ENCODE results near the gene KLHDC4. TPM values are rescaled to one million over a fixed set of nuclear protein-coding genes. Genes with fewer than 3 reads are reported as not detected.

Gene KLHDC4
- total and polyA plus RNA-seq, 2 of the 4 experiments (the other 2 are of a cell fraction): 13.6 to 19.0 TPM

DNA sequence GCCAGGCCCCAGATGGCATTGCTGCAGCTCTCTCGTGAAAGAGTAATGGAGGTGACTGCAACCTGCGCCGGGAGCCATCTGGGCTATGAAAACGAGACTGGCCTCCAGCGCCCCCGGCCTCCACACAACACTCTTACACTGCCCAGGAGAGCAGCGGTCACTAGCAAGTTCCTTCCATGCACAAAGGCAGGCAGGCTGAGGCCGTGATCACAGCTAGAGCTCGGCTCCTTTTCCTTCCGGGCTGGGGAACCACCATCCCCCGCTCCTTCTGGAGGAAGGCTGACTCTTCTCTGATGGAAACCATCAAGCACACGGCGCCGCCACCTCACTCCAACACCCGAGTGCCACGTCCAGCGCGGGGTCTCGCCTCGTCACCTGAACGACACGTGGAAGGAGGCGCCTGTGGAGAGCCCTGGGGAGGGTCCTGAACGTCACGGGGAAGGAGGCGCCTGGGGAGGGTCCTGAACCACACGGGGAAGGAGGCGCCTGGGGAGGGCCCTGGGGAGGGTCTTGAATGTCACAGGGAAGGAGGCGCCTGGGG, 61.9 kb downstream of the KLHDC4 start:
- dilution Hi-C loops (cut with HindIII; ENCODE audit: low sequenced_read_pairs, unreplicated experiment): no loop called here

More for the DNA sequence above, 61.9 kb downstream of the KLHDC4 start:
- no peak overlapping the region for H3K18ac ChIP-seq (ENCODE audit: low read depth, low read length)
- ChIA-PET POLR2A (ENCODE audit: unreplicated experiment) (no interaction called here), CTCF (no interaction called here)
- no peak for ATAC-seq (ENCODE audit: low read depth)
- H3K27me3 ChIP-seq (ENCODE audit: control insufficient read depth, insufficient read depth, low read length): no peaks in the 10 kb centered on the region
- no peak for TF ChIP-seq MXI1 (IDR thresholded peaks at IDR 0.05; ENCODE audit: borderline replicate concordance, low read depth, low read length)
- no peak for TF ChIP-seq RCOR1 (IDR thresholded peaks at IDR 0.05; ENCODE audit: insufficient replicate concordance, low read length)
- TF ChIP-seq SMC3 (IDR thresholded peaks at IDR 0.05; ENCODE audit: low read depth, low read length): no peak
- no peak for TF ChIP-seq RAD21 (IDR thresholded peaks at IDR 0.05; ENCODE audit: low read length)
- no peak for TF ChIP-seq NFE2L2 (IDR thresholded peaks at IDR 0.05; ENCODE audit: low read depth, low read length)
- no peak for TF ChIP-seq FOS (IDR thresholded peaks at IDR 0.05; ENCODE audit: low read depth, low read length)
- no peak for TF ChIP-seq POLR2A (IDR thresholded peaks at IDR 0.05; ENCODE audit: low read depth, low read length)
- TF ChIP-seq CEBPB (IDR thresholded peaks at IDR 0.05; ENCODE audit: low read depth, low read length): no peak
- no peak for TF ChIP-seq MAZ (IDR thresholded peaks at IDR 0.05; ENCODE audit: borderline replicate concordance, low read depth, low read length)
- TF ChIP-seq, protein P1, sequence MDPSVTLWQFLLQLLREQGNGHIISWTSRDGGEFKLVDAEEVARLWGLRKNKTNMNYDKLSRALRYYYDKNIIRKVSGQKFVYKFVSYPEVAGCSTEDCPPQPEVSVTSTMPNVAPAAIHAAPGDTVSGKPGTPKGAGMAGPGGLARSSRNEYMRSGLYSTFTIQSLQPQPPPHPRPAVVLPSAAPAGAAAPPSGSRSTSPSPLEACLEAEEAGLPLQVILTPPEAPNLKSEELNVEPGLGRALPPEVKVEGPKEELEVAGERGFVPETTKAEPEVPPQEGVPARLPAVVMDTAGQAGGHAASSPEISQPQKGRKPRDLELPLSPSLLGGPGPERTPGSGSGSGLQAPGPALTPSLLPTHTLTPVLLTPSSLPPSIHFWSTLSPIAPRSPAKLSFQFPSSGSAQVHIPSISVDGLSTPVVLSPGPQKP (IDR thresholded peaks at IDR 0.05; ENCODE audit: borderline replicate concordance, low read depth, low read length): no peak
- no peak for TF ChIP-seq USF2 (IDR thresholded peaks at IDR 0.05; ENCODE audit: low read depth, low read length)
- TF ChIP-seq RFX5 (IDR thresholded peaks at IDR 0.05; ENCODE audit: low read depth, low read length): no peak
- no peak for TF ChIP-seq BHLHE40 (IDR thresholded peaks at IDR 0.05; ENCODE audit: low read depth, low read length)
- no peak for TF ChIP-seq CHD1 (IDR thresholded peaks at IDR 0.05; ENCODE audit: low read depth, low read length)
- TF ChIP-seq, protein P2, sequence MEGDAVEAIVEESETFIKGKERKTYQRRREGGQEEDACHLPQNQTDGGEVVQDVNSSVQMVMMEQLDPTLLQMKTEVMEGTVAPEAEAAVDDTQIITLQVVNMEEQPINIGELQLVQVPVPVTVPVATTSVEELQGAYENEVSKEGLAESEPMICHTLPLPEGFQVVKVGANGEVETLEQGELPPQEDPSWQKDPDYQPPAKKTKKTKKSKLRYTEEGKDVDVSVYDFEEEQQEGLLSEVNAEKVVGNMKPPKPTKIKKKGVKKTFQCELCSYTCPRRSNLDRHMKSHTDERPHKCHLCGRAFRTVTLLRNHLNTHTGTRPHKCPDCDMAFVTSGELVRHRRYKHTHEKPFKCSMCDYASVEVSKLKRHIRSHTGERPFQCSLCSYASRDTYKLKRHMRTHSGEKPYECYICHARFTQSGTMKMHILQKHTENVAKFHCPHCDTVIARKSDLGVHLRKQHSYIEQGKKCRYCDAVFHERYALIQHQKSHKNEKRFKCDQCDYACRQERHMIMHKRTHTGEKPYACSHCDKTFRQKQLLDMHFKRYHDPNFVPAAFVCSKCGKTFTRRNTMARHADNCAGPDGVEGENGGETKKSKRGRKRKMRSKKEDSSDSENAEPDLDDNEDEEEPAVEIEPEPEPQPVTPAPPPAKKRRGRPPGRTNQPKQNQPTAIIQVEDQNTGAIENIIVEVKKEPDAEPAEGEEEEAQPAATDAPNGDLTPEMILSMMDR (conservative IDR thresholded peaks at IDR 0.05; ENCODE audit: low read depth, low read length): no peak
- no peak for TF ChIP-seq MAFK (IDR thresholded peaks at IDR 0.05; ENCODE audit: low read depth, low read length)
- H2BK20ac ChIP-seq (ENCODE audit: low read depth, low read length): no peak overlapping the region
- peak overlapping the region; percentile 42 for H2AK9ac ChIP-seq (replicated peaks; ENCODE audit: low read depth, low read length, poor library complexity)
- no peak overlapping the region for H3K56ac ChIP-seq (ENCODE audit: extremely low read depth, insufficient read depth, low read length)
- no peaks in the 10 kb centered on the region for H3K9me1 ChIP-seq (ENCODE audit: insufficient read depth, low read length)
- intact Hi-C loops (cut with micrococcal nuclease) (no loop called here), in situ Hi-C loops (cut with MboI; ENCODE audit: low sequenced_read_pairs) (no loop called here)
- no peak overlapping the region for H2AFZ ChIP-seq (replicated peaks; ENCODE audit: low read length, poor library complexity)
- H3K36me3 ChIP-seq (ENCODE audit: control insufficient read depth, insufficient read depth, low read length): peaks cover 17% of the 10 kb centered on the region
- H3K14ac ChIP-seq (replicated peaks; ENCODE audit: low read depth, low read length): no peak overlapping the region
- H4K5ac ChIP-seq (ENCODE audit: low read depth, low read length): no peak overlapping the region
- no peak for DNase-seq
- no peak overlapping the region for H2BK120ac ChIP-seq (ENCODE audit: low read depth, low read length)
- H4K8ac ChIP-seq (ENCODE audit: low read depth in 2 of 2, low read length in 2 of 2): no peak overlapping the region
- H2AK5ac ChIP-seq (ENCODE audit: low read depth, low read length): no peak overlapping the region
- no peak overlapping the region for H3K23ac ChIP-seq (ENCODE audit: low read depth, low read length)
- H3K9me3 ChIP-seq (ENCODE audit: control insufficient read depth, insufficient read depth, low read length): no peaks in the 10 kb centered on the region
- 20% methylated on average over 1 of the region's 29 CpGs; no CpG with 5 or more reads in 1 of the 2 experiments for WGBS, 2 experiments (ENCODE audit: extremely low coverage in 2 of 2, insufficient read length in 1 of 2)
- no peak overlapping the region for H3K9ac ChIP-seq (ENCODE audit: low read depth, low read length)
- no peak overlapping the region for H3K4ac ChIP-seq (ENCODE audit: low read depth, low read length)
- H3K79me1 ChIP-seq (ENCODE audit: low read depth in 1 of 2, low read length in 2 of 2): no peaks in the 10 kb centered on the region
- H2BK15ac ChIP-seq (ENCODE audit: low read depth, low read length): no peak overlapping the region
- BruUV-seq (replicated peaks): no TSS peak
- no peak overlapping the region for H3K4me3 ChIP-seq (ENCODE audit: insufficient read depth, low read depth, low read length)
- no peaks in the 10 kb centered on the region; the same call in none of the 2 replicates for H4K20me1 ChIP-seq (ENCODE audit: insufficient read depth, low read length)
- H3K4me2 ChIP-seq (ENCODE audit: low read depth, low read length): no peak overlapping the region
- H3K4me1 ChIP-seq (ENCODE audit: control insufficient read depth, insufficient read depth, low read length): no peaks in the 10 kb centered on the region
- H4K91ac ChIP-seq (ENCODE audit: insufficient read depth, low read depth, low read length): no peak overlapping the region
- no peak overlapping the region for H2BK5ac ChIP-seq (ENCODE audit: low read depth, low read length, poor library complexity, severe bottlenecking)
- H3K27ac ChIP-seq (ENCODE audit: insufficient read depth, low read length): no peak overlapping the region

Data from IMR-90 (cell line).